Motor neuron (in vitro differentiated cells): ENCODE results near the gene HLA-DQA1. TPM values are rescaled to one million over a fixed set of nuclear protein-coding genes. Genes with fewer than 3 reads are reported as not detected.
"Not testable (repeated sequence)": the region's sequence is repeated elsewhere in the genome, so short reads cannot be mapped to it uniquely, and the experiment has no call there.

Experiments used
- ATAC-seq, 8 experiments: fragments of 200-7000 bp; cut with Tn5 transposase; replicated peaks in 6 of 8; 2 replicates each; pipeline ENCODE4 v1.8.0; 2021; ENCODE audit warnings: mild to moderate bottlenecking in 8 of 8, moderate library complexity in 8 of 8
- H3K27ac ChIP-seq, 2 donors: fragments of 250-450 bp; sonication (Bioruptor Pico); 2 replicates each; pipeline ENCODE4 v1.9.0; 2021; ENCODE audit warnings: antibody characterized with exemption in 2 of 2, mild to moderate bottlenecking in 2 of 2, moderate library complexity in 1 of 2
- H3K4me1 ChIP-seq, 2 donors: fragments of 250-450 bp; sonication (Bioruptor Pico); replicated peaks in 1 of 2; 2 replicates each; pipeline ENCODE4 v1.6.1; 2021; ENCODE audit warnings: antibody characterized with exemption in 2 of 2, mild to moderate bottlenecking in 2 of 2, moderate library complexity in 1 of 2
- H3K4me3 ChIP-seq, 5 donors: fragments of 250-450 bp; sonication (Bioruptor Pico); 2 replicates each; pipeline ENCODE4 v1.9.0; 2021; ENCODE audit warnings: antibody characterized with exemption in 5 of 5, mild to moderate bottlenecking in 5 of 5, moderate library complexity in 4 of 5
- WGBS, 10 experiments: fragments of 450-650 bp; shearing (Covaris generic); methylation state at CpG; one replicate each; pipeline ENCODE4 v1.0.0; 2022; 5-methylcytosine and 5-hydroxymethylcytosine counted together
- in situ Hi-C, 9 experiments: fragments of 400-800 bp; cut with MboI; loops; one replicate each; pipeline ENCODE4 v1.15.0; 2021; ENCODE audit warnings: low sequenced_read_pairs in 9 of 9, low pct_unique_long_range_greater_than_20kb in 2 of 9; ENCODE audit not compliant: unreplicated experiment in 9 of 9
- total RNA-seq, 8 experiments: library from RNA; unstranded; fragments of 300-600 nt; gene quantifications; 2 replicates each; pipeline versions ENCODE4 v1.2.3 to v1.2.4, GENCODE V29; 2022

Gene HLA-DQA1
- total RNA-seq, 8 experiments from 2014 or later, result 0.13 to 0.57 (median 0.17) TPM; not detected in 4

GRCh38 chr6:32657329-32657728 is 20.1 kb downstream of the HLA-DQA1 start:
- H3K4me1 ChIP-seq, ATAC-seq, H3K4me3 ChIP-seq, H3K27ac ChIP-seq, in situ Hi-C loops: not testable (repeated sequence)
- 60 to 100% methylated on average over 1 of the region's 6 CpGs; no CpG with 5 or more reads in 8 of the 10 experiments for WGBS, 10 experiments

GRCh38 chr6:32657819-32658218 is 20.6 kb downstream of the HLA-DQA1 start:
- H3K4me3 ChIP-seq, H3K27ac ChIP-seq, in situ Hi-C loops, H3K4me1 ChIP-seq, ATAC-seq: not testable (repeated sequence)

- Histone ChIP-seq H3K4me3 (no peak overlapping the region), H3K27ac (no peak overlapping the region), H3K4me1 (no peaks in the 10 kb centered on the region)
- in situ Hi-C loops, result no loop called here
- WGBS, 10 experiments, result 0 to 60% (median 5%) methylated on average over 1 to 3 of the region's 6 CpGs; no CpG with 5 or more reads in 4 of the 10 experiments
- ATAC-seq, result no peak
These were observed 21.2 kb downstream of the HLA-DQA1 start for GRCh38 chr6:32658268-32658897.

GRCh38 chr6:32659856-32660595 is 22.8 kb downstream of the HLA-DQA1 start:
- in situ Hi-C loops, result no loop called here
- no peaks in the 10 kb centered on the region for H3K4me1 ChIP-seq
- 0 to 91% (median 27%) methylated on average over 1 to 4 of the region's 4 CpGs; no CpG with 5 or more reads in 5 of the 10 experiments for WGBS, 10 experiments
- H3K4me3 ChIP-seq, result no peak overlapping the region
- no peak overlapping the region for H3K27ac ChIP-seq
- ATAC-seq, result no peak

GRCh38 chr6:32662099-32662498 is 24.9 kb downstream of the HLA-DQA1 start:
- H3K27ac ChIP-seq, result no peak overlapping the region
- H3K4me1 ChIP-seq, result no peaks in the 10 kb centered on the region
- H3K4me3 ChIP-seq, result no peak overlapping the region
- ATAC-seq, result no peak
- in situ Hi-C loops, result no loop called here
- 17 to 80% (median 45%) methylated on average over 1 to 2 of the region's 7 CpGs; no CpG with 5 or more reads in 6 of the 10 experiments for WGBS, 10 experiments

GRCh38 chr6:32662836-32663235 is 25.6 kb downstream of the HLA-DQA1 start:
- in situ Hi-C loops, result no loop called here
- no peak overlapping the region for H3K27ac ChIP-seq
- H3K4me1 ChIP-seq, result no peaks in the 10 kb centered on the region
- H3K4me3 ChIP-seq, result no peak overlapping the region
- WGBS, 10 experiments, result 0 to 75% (median 49%) methylated on average over 1 to 5 of the region's 5 CpGs; no CpG with 5 or more reads in 1 of the 10 experiments
- no peak for ATAC-seq

GRCh38 chr6:32664354-32664753 is 27.1 kb downstream of the HLA-DQA1 start:
- H3K27ac ChIP-seq, result no peak overlapping the region
- H3K4me3 ChIP-seq, result no peak overlapping the region
- in situ Hi-C loops, result no loop called here
- 40% methylated on average over 4 of the region's 26 CpGs; no CpG with 5 or more reads in 9 of the 10 experiments for WGBS, 10 experiments
- H3K4me1 ChIP-seq, result no peaks in the 10 kb centered on the region
- no peak for ATAC-seq

- no peak overlapping the region for H3K4me3 ChIP-seq
- no peaks in the 10 kb centered on the region for H3K4me1 ChIP-seq
- H3K27ac ChIP-seq, result no peak overlapping the region
- ATAC-seq, result peak in 5 of 8 experiments; percentile 9 to 44 (median 27)
- 0% methylated on average over 1 to 3 of the region's 47 CpGs; no CpG with 5 or more reads in 8 of the 10 experiments for WGBS, 10 experiments
- in situ Hi-C loops, result no loop called here
These were observed 27.7 kb downstream of the HLA-DQA1 start for GRCh38 chr6:32664827-32665362.

- H3K4me3 ChIP-seq, result no peak overlapping the region
- no peak for ATAC-seq
- in situ Hi-C loops, result no loop called here
These were observed 28.5 kb downstream of the HLA-DQA1 start for GRCh38 chr6:32665661-32666060.

GRCh38 chr6:32666420-32667300 is 29.5 kb downstream of the HLA-DQA1 start, which contains the start of gene HLA-DQB1:
HLA-DQB1 (minus strand) TSS chr6:32666657; CDS start chr6:32666607, 50 bp downstream.
- peak; percentile 41 to 99 (median 82) for ATAC-seq
- 0 to 32% (median 7%) methylated on average over 1 to 16 of the region's 16 CpGs; no CpG with 5 or more reads in 1 of the 10 experiments for WGBS, 10 experiments
- H3K27ac ChIP-seq, result no peak within 1 kb of the TSS
- H3K4me1 ChIP-seq, result no peaks in the 10 kb centered on the region
- in situ Hi-C loops, result no loop called here
- H3K4me3 ChIP-seq, result peak within 1 kb of the TSS in 2 of 5 donors; percentile 23 to 33

More at GRCh38 chr6:32665661-32666060, 28.5 kb downstream of the HLA-DQA1 start:
- WGBS, 10 experiments, result 0 to 50% (median 35%) methylated on average over 1 to 3 of the region's 3 CpGs; no CpG with 5 or more reads in 1 of the 10 experiments
- Histone ChIP-seq H3K4me1 (no peaks in the 10 kb centered on the region), H3K27ac (no peak overlapping the region)

- H3K4me3 ChIP-seq, result no peak overlapping the region
- peak in 4 of 8 experiments; percentile 16 to 81 (median 50) for ATAC-seq
- H3K27ac ChIP-seq, result no peak overlapping the region
- in situ Hi-C loops, result no loop called here
- H3K4me1 ChIP-seq, result no peaks in the 10 kb centered on the region
- 0 to 88% (median 48%) methylated on average over 1 to 5 of the region's 5 CpGs; no CpG with 5 or more reads in 4 of the 10 experiments for WGBS, 10 experiments
These were observed 31.1 kb downstream of the HLA-DQA1 start for GRCh38 chr6:32668226-32668747.

GRCh38 chr6:32669240-32669639 is 32.0 kb downstream of the HLA-DQA1 start:
- no peak for ATAC-seq
- no peaks in the 10 kb centered on the region for H3K4me1 ChIP-seq
- no peak overlapping the region for H3K27ac ChIP-seq
- in situ Hi-C loops, result no loop called here
- WGBS, 10 experiments, result 0 to 74% (median 28%) methylated on average over 1 to 4 of the region's 4 CpGs; no CpG with 5 or more reads in 2 of the 10 experiments
- H3K4me3 ChIP-seq, result no peak overlapping the region
